PC-9 (cell line): ENCODE results near the gene GPHN. TPM values are rescaled to one million over a fixed set of nuclear protein-coding genes. Genes with fewer than 3 reads are reported as not detected.

Experiments used
- BruUV-seq: library from RNA; stranded (reverse); fragments of 400-500 nt; replicated peaks from 2 replicates; lab custom pipeline; 2021; lab: Mats Ljungman, UMichigan
- CTCF ChIA-PET: fragments of 300-600 bp; sonication (Branson Sonifier 250); formaldehyde crosslinking; loops from one replicate; lab custom pipeline; 2022; ENCODE audit warnings: antibody characterized with exemption; lab: Charles Lee
- POLR2A ChIA-PET: fragments of 300-600 bp; sonication (Branson Sonifier 250); formaldehyde crosslinking; loops from one replicate; lab custom pipeline; 2022; ENCODE audit warnings: antibody characterized with exemption; ENCODE audit not compliant: unreplicated experiment; lab: Charles Lee
- DNase-seq, 2 experiments: peaks; one replicate each; pipeline versions ENCODE4 v3.0.0 to v3.0.0-alpha.2; 2015 to 2022; ENCODE audit warnings: mixed read lengths in 1 of 2
- H2AFZ ChIP-seq: fragments of 200-600 bp; sonication (generic); 2 replicates; pipeline ENCODE4 v1.8.1; 2017; ENCODE audit warnings: antibody characterized with exemption
- H3F3A ChIP-seq: fragments of 200-600 bp; sonication (generic); 2 replicates; pipeline ENCODE4 v1.8.1; 2017; ENCODE audit warnings: antibody characterized with exemption, mild to moderate bottlenecking, low read depth; ENCODE audit not compliant: insufficient read depth
- H3K27ac ChIP-seq: fragments of 200-600 bp; sonication (generic); 2 replicates; pipeline ENCODE4 v1.6.1; 2016; ENCODE audit warnings: mixed run types
- H3K27me3 ChIP-seq: fragments of 200-600 bp; sonication (generic); 2 replicates; pipeline ENCODE4 v1.6.1; 2016; ENCODE audit warnings: low read depth, mixed run types; ENCODE audit not compliant: insufficient read depth
- H3K36me3 ChIP-seq: fragments of 200-600 bp; sonication (generic); 2 replicates; pipeline ENCODE4 v1.6.1; 2016; ENCODE audit warnings: low read depth, mixed run types
- H3K4me1 ChIP-seq: fragments of 200-600 bp; sonication (generic); replicated peaks from 2 replicates; pipeline ENCODE4 v1.6.1; 2016; ENCODE audit warnings: mixed run types; ENCODE audit not compliant: insufficient read depth
- H3K4me2 ChIP-seq: fragments of 200-600 bp; sonication (generic); 2 replicates; pipeline ENCODE4 v1.6.1; 2017; ENCODE audit warnings: mixed run types
- H3K4me3 ChIP-seq: fragments of 200-600 bp; sonication (generic); 2 replicates; pipeline ENCODE4 v1.6.1; 2016; ENCODE audit warnings: mixed run types
- H3K79me2 ChIP-seq: fragments of 200-600 bp; sonication (generic); 2 replicates; pipeline ENCODE4 v1.6.1; 2017; ENCODE audit warnings: low read depth, mixed run types
- H3K9me2 ChIP-seq: fragments of 200-600 bp; sonication (generic); 2 replicates; pipeline ENCODE4 v1.8.1; 2017; ENCODE audit warnings: mild to moderate bottlenecking; ENCODE audit not compliant: insufficient read depth
- H3K9me3 ChIP-seq: fragments of 200-600 bp; sonication (generic); 2 replicates; pipeline ENCODE4 v1.8.1; 2016; ENCODE audit warnings: low read depth; ENCODE audit not compliant: insufficient read depth
- H4K20me1 ChIP-seq: fragments of 200-600 bp; sonication (generic); 2 replicates; pipeline ENCODE4 v1.8.1; 2017; ENCODE audit not compliant: insufficient read depth
- CTCF ChIP-seq: fragments of 200-600 bp; sonication (generic); conservative IDR thresholded peaks from 2 replicates; pipeline ENCODE4 v1.6.1; 2017; ENCODE audit warnings: mixed run types, antibody characterized with exemption, mild to moderate bottlenecking, moderate library complexity
- EZH2 ChIP-seq: fragments of 200-600 bp; sonication (generic); IDR thresholded peaks from 2 replicates; pipeline ENCODE4 v1.8.0; 2017; ENCODE audit warnings: antibody characterized with exemption, low read depth
- intact Hi-C: fragments of 100-400 bp; cut with micrococcal nuclease; formaldehyde crosslinking; loops from one replicate; pipeline ENCODE4 v1.10.0; 2022; ENCODE audit not compliant: unreplicated experiment
- total RNA-seq: library from RNA; stranded (reverse); gene quantifications from 2 replicates; pipeline ENCODE4 v1.2.3, GENCODE V29; 2021

The GPHN gene
- total RNA-seq, 1 experiment from 2014 or later: 18.3 TPM

DNA sequence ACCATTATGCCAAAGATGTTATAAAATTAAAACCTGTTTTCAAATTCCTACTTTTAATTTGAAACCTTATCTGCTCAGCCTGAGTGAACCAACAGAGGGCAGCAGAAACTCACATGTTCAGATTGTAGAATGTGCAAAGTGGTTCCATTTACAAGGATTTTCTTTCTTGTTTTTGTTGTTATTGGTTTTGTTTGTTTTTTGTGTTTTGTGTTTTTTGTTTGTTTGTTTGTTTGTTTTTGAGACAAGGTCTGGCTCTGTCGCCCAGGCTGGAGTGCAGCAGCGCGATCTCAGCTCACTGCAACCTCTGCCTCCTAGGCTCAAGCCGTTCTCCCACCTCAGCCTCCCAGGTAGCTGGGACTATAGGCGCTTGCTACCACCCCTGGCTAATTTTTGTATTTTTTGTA lies 658.5 kb downstream of the GPHN start:
- ChIA-PET POLR2A (no interaction called here), CTCF (interaction anchor here (0.6 to 2.6 kb wide), 4 partner anchors 48 to 542 kb away, joined by 3 to 16 read pairs (median 4); partner anchors contain the start of genes ATP6V1D and EIF2S1)
- TF ChIP-seq CTCF (peak; percentile 97), EZH2 (no peak)
- Histone ChIP-seq H3K27ac (no peak overlapping the region), H3K27me3 (no peaks in the 10 kb centered on the region), H3K9me3 (no peaks in the 10 kb centered on the region), H4K20me1 (no peaks in the 10 kb centered on the region), H3K4me2 (no peak overlapping the region), H3F3A (no peaks in the 10 kb centered on the region; the same call in 1 of the 2 replicates), H3K36me3 (0 out of 2 replicates have a peak, but pooled peaks cover 5% of the 10 kb centered on the region), H3K9me2 (no peaks in the 10 kb centered on the region), H3K4me1 (peaks cover 13% of the 10 kb centered on the region), H3K79me2 (no peaks in the 10 kb centered on the region), H3K4me3 (no peak overlapping the region), H2AFZ (no peak overlapping the region)
- intact Hi-C loops: loop anchor here (1.0 to 5.0 kb wide), 3 partner anchors 120 to 544 kb away; no protein-coding TSS in a partner anchor
- no TSS peak for BruUV-seq
- DNase-seq: peak; percentile 44 to 51

- no TSS peak for BruUV-seq
- Histone ChIP-seq H3F3A (no peaks in the 10 kb centered on the region; the same call in 1 of the 2 replicates), H3K79me2 (no peaks in the 10 kb centered on the region), H3K9me3 (0 out of 2 replicates have a peak, but pooled peaks cover under 1% of the 10 kb centered on the region), H3K36me3 (0 out of 2 replicates have a peak, but pooled peaks cover 5% of the 10 kb centered on the region), H3K9me2 (no peaks in the 10 kb centered on the region), H3K4me2 (peak overlapping the region; percentile 21; the same call in 1 of the 2 replicates), H2AFZ (no peak overlapping the region), H3K27me3 (no peaks in the 10 kb centered on the region), H4K20me1 (no peaks in the 10 kb centered on the region), H3K4me3 (no peak overlapping the region), H3K4me1 (peaks cover 13% of the 10 kb centered on the region), H3K27ac (no peak overlapping the region)
- CTCF ChIA-PET: interaction anchor here (0.6 to 2.6 kb wide), 5 partner anchors 19 to 192 kb away, joined by 3 to 16 read pairs (median 4); partner anchors contain the start of genes ATP6V1D and EIF2S1
- TF ChIP-seq CTCF: no peak
- TF ChIP-seq EZH2: no peak
- intact Hi-C loops: loop anchor here (1.0 to 5.0 kb wide), 5 partner anchors 20 to 545 kb away; partner anchors contain the start of genes ATP6V1D and PALS1
- DNase-seq: peak; percentile 32 to 79
- POLR2A ChIA-PET: interaction anchor here (0.5 to 0.8 kb wide), 2 partner anchors 20 to 118 kb away, joined by 3 read pairs; no protein-coding TSS in a partner anchor
Observed at GRCh38 chr14:67167420-67168109, 659.6 kb downstream of the GPHN start.

- peak overlapping the region; percentile 21; the same call in 1 of the 2 replicates for H3K4me2 ChIP-seq
- peaks cover 13% of the 10 kb centered on the region for H3K4me1 ChIP-seq
- H2AFZ ChIP-seq: no peak overlapping the region
- peaks cover 6% of the 10 kb centered on the region; the same call in 1 of the 2 replicates for H3K9me3 ChIP-seq
- no peaks in the 10 kb centered on the region for H3K79me2 ChIP-seq
- H3K27ac ChIP-seq: no peak overlapping the region
- H3F3A ChIP-seq: no peaks in the 10 kb centered on the region; the same call in 1 of the 2 replicates
- TF ChIP-seq CTCF (no peak), EZH2 (no peak)
- H4K20me1 ChIP-seq: no peaks in the 10 kb centered on the region
- BruUV-seq: no TSS peak
- H3K4me3 ChIP-seq: no peak overlapping the region
- ChIA-PET CTCF (interaction anchor here (1.3 to 2.6 kb wide), 3 partner anchors 18 to 117 kb away, joined by 3 to 16 read pairs (median 4); no protein-coding TSS in a partner anchor), POLR2A (interaction anchor here (0.8 kb wide), 1 partner anchor 20 kb away, joined by 3 read pairs; no protein-coding TSS in a partner anchor)
- DNase-seq: no peak
- H3K9me2 ChIP-seq: no peaks in the 10 kb centered on the region
- no peaks in the 10 kb centered on the region for H3K27me3 ChIP-seq
- intact Hi-C loops: loop anchor here (1.0 to 5.0 kb wide), 2 partner anchors 19 to 546 kb away; no protein-coding TSS in a partner anchor
- 0 out of 2 replicates have a peak, but pooled peaks cover 5% of the 10 kb centered on the region for H3K36me3 ChIP-seq
Observed at GRCh38 chr14:67168110-67168441, 660.1 kb downstream of the GPHN start.
